Neural cell (in vitro differentiated cells): ENCODE results near the gene CNPPD1. TPM values are rescaled to one million over a fixed set of nuclear protein-coding genes. Genes with fewer than 3 reads are reported as not detected.

Experiments used
- H2AFZ ChIP-seq: fragments of 200-600, 300-800 bp; sonication (generic), shearing (Covaris generic); 2 replicates; pipeline ENCODE4 v1.6.0; 2014; ENCODE audit warnings: low read depth, mild to moderate bottlenecking, antibody characterized with exemption, low read length, moderate library complexity
- H3F3A ChIP-seq: fragments of 200-600 bp; shearing (Covaris generic); 2 replicates; pipeline ENCODE4 v1.6.1; 2016; ENCODE audit warnings: mild to moderate bottlenecking, moderate library complexity, mixed read lengths, antibody characterized with exemption, low read length; ENCODE audit not compliant: insufficient read depth, poor library complexity, severe bottlenecking
- H3K27ac ChIP-seq: fragments of 200-600, 300-800 bp; sonication (generic), shearing (Covaris generic); 2 replicates; pipeline ENCODE4 v1.5.1; 2014; ENCODE audit warnings: mild to moderate bottlenecking, low read length, moderate library complexity
- H3K27me3 ChIP-seq: fragments of 300-800, 200-600 bp; sonication (generic), shearing (Covaris generic); 2 replicates; pipeline ENCODE4 v1.6.0; 2014; ENCODE audit warnings: mild to moderate bottlenecking, low read depth, low read length, moderate library complexity; ENCODE audit not compliant: insufficient read depth
- H3K36me3 ChIP-seq: fragments of 300-800, 200-600 bp; sonication (generic), shearing (Covaris generic); 2 replicates; pipeline ENCODE4 v1.5.1; 2014; ENCODE audit warnings: mild to moderate bottlenecking, antibody characterized with exemption, low read length, moderate library complexity; ENCODE audit not compliant: insufficient read depth
- H3K4me2 ChIP-seq: fragments of 300-800, 200-600 bp; sonication (generic), shearing (Covaris generic); 2 replicates; pipeline ENCODE4 v1.6.0; 2014; ENCODE audit warnings: mild to moderate bottlenecking, low read length
- H3K4me3 ChIP-seq: fragments of 300-800, 200-600 bp; sonication (generic), shearing (Covaris generic); 2 replicates; pipeline ENCODE4 v1.5.1; 2014; ENCODE audit warnings: mild to moderate bottlenecking, low read length, moderate library complexity
- H3K79me2 ChIP-seq: fragments of 200-600 bp; shearing (Covaris generic); replicated peaks from 2 replicates; pipeline ENCODE4 v1.6.0; 2014; ENCODE audit warnings: mild to moderate bottlenecking, low read length, moderate library complexity; ENCODE audit not compliant: insufficient read depth
- H3K9ac ChIP-seq: fragments of 300-800, 200-600 bp; sonication (generic), shearing (Covaris generic); 2 replicates; pipeline ENCODE4 v1.6.1; 2016; ENCODE audit warnings: mild to moderate bottlenecking, low read length, mixed read lengths
- H3K9me2 ChIP-seq: fragments of 200-600 bp; shearing (Covaris generic); 2 replicates; pipeline ENCODE4 v1.6.1; 2016; ENCODE audit warnings: mild to moderate bottlenecking, low read length, mixed read lengths; ENCODE audit not compliant: insufficient read depth
- H3K9me3 ChIP-seq: fragments of 200-600, 300-800 bp; sonication (generic), shearing (Covaris generic); 2 replicates; pipeline ENCODE4 v1.6.1; 2016; ENCODE audit warnings: mild to moderate bottlenecking, mixed run types, low read length, moderate library complexity, mixed read lengths
- H4K20me1 ChIP-seq: fragments of 200-600 bp; shearing (Covaris generic); 2 replicates; pipeline ENCODE4 v1.6.1; 2016; ENCODE audit warnings: mild to moderate bottlenecking, mixed run types; ENCODE audit not compliant: insufficient read depth
- EP300 ChIP-seq: fragments of 450-650 bp; conservative IDR thresholded peaks from 2 replicates; pipeline ENCODE4 v1.6.1; 2014; ENCODE audit warnings: antibody characterized with exemption, mild to moderate bottlenecking, moderate library complexity; ENCODE audit not compliant: poor library complexity, severe bottlenecking
- EZH2 ChIP-seq: fragments of 200-600, 300-800 bp; shearing (Covaris generic), sonication (generic); IDR thresholded peaks from 2 replicates; pipeline ENCODE4 v1.6.1; 2014; ENCODE audit warnings: antibody characterized with exemption, low read length, borderline replicate concordance, mild to moderate bottlenecking; ENCODE audit not compliant: insufficient read depth, poor library complexity, severe bottlenecking
- MXI1 ChIP-seq: fragments of 450-650 bp; conservative IDR thresholded peaks from 2 replicates; pipeline ENCODE4 v1.6.1; 2014; ENCODE audit warnings: antibody characterized with exemption, mild to moderate bottlenecking; ENCODE audit not compliant: poor library complexity, severe bottlenecking
- POLR2AphosphoS5 ChIP-seq: IDR thresholded peaks from 2 replicates; pipeline ENCODE4 v1.6.1; 2012
- RAD21 ChIP-seq: fragments of 450-650 bp; conservative IDR thresholded peaks from 2 replicates; pipeline ENCODE4 v1.6.1; 2014; ENCODE audit warnings: antibody characterized with exemption, mild to moderate bottlenecking, moderate library complexity
- SMC3 ChIP-seq: fragments of 450-650 bp; conservative IDR thresholded peaks from 2 replicates; pipeline ENCODE4 v1.6.1; 2014; ENCODE audit warnings: antibody characterized with exemption, mild to moderate bottlenecking, moderate library complexity; ENCODE audit not compliant: poor library complexity
- TAF1 ChIP-seq: IDR thresholded peaks from 2 replicates; pipeline ENCODE4 v1.6.1; 2012; ENCODE audit warnings: low read depth
- polyA plus RNA-seq: library from polyadenylated mRNA; depleted of rRNA; stranded (reverse); fragments of >200 nt; gene quantifications from 2 replicates; pipeline ENCODE4 v1.2.3, GENCODE V29; 2014
- TF ChIP-seq, protein P1 (sequence below): IDR thresholded peaks from 2 replicates; pipeline ENCODE4 v1.6.1; 2012; ENCODE audit warnings: borderline replicate concordance
- TF ChIP-seq, protein P2 (sequence below): fragments of 450-650 bp; IDR thresholded peaks from 2 replicates; pipeline ENCODE4 v1.5.1; 2014; ENCODE audit warnings: antibody characterized with exemption, mild to moderate bottlenecking, moderate library complexity; ENCODE audit not compliant: poor library complexity, severe bottlenecking

Gene CNPPD1
- polyA plus RNA-seq, 1 donor from 2014 or later: 89.1 TPM

DNA sequence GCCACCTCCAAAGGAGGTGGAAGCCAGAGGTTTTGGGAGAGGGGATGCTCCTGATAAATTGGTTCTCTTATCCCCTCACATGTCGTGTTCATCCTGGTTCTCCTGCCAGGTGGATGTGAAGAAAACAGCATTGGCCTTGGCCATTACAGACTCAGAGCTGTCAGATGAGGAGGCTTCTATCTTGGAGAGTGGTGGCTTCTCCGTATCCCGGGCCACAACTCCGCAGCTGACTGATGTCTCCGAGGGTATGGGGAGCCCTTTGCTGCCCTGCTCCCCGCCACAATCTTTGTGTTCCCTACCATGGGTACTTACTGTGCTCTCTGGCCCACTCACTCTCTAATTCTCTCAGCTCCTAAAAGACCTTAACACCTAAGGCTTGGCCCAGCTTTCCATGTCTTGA is 4.8 kb upstream of the CNPPD1 start:
- H3K27me3 ChIP-seq: no peaks in the 10 kb centered on the region
- no peaks in the 10 kb centered on the region for H3K9me2 ChIP-seq
- H3K27ac ChIP-seq: no peak overlapping the region
- H3K9me3 ChIP-seq: no peaks in the 10 kb centered on the region
- no peak overlapping the region for H3K4me3 ChIP-seq
- peaks cover 6% of the 10 kb centered on the region for H3K36me3 ChIP-seq
- TF ChIP-seq EP300 (no peak), TAF1 (no peak), POLR2AphosphoS5 (no peak), RAD21 (no peak), EZH2 (no peak), SMC3 (no peak), MXI1 (no peak)
- TF ChIP-seq, protein P1, sequence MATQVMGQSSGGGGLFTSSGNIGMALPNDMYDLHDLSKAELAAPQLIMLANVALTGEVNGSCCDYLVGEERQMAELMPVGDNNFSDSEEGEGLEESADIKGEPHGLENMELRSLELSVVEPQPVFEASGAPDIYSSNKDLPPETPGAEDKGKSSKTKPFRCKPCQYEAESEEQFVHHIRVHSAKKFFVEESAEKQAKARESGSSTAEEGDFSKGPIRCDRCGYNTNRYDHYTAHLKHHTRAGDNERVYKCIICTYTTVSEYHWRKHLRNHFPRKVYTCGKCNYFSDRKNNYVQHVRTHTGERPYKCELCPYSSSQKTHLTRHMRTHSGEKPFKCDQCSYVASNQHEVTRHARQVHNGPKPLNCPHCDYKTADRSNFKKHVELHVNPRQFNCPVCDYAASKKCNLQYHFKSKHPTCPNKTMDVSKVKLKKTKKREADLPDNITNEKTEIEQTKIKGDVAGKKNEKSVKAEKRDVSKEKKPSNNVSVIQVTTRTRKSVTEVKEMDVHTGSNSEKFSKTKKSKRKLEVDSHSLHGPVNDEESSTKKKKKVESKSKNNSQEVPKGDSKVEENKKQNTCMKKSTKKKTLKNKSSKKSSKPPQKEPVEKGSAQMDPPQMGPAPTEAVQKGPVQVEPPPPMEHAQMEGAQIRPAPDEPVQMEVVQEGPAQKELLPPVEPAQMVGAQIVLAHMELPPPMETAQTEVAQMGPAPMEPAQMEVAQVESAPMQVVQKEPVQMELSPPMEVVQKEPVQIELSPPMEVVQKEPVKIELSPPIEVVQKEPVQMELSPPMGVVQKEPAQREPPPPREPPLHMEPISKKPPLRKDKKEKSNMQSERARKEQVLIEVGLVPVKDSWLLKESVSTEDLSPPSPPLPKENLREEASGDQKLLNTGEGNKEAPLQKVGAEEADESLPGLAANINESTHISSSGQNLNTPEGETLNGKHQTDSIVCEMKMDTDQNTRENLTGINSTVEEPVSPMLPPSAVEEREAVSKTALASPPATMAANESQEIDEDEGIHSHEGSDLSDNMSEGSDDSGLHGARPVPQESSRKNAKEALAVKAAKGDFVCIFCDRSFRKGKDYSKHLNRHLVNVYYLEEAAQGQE: no peak
- TF ChIP-seq, protein P2, sequence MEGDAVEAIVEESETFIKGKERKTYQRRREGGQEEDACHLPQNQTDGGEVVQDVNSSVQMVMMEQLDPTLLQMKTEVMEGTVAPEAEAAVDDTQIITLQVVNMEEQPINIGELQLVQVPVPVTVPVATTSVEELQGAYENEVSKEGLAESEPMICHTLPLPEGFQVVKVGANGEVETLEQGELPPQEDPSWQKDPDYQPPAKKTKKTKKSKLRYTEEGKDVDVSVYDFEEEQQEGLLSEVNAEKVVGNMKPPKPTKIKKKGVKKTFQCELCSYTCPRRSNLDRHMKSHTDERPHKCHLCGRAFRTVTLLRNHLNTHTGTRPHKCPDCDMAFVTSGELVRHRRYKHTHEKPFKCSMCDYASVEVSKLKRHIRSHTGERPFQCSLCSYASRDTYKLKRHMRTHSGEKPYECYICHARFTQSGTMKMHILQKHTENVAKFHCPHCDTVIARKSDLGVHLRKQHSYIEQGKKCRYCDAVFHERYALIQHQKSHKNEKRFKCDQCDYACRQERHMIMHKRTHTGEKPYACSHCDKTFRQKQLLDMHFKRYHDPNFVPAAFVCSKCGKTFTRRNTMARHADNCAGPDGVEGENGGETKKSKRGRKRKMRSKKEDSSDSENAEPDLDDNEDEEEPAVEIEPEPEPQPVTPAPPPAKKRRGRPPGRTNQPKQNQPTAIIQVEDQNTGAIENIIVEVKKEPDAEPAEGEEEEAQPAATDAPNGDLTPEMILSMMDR: no peak
- no peak overlapping the region for H2AFZ ChIP-seq
- no peak overlapping the region for H3K4me2 ChIP-seq
- peaks cover 14% of the 10 kb centered on the region for H3K79me2 ChIP-seq
- H3F3A ChIP-seq: peaks cover 3% of the 10 kb centered on the region
- no peak overlapping the region for H3K9ac ChIP-seq
- no peaks in the 10 kb centered on the region for H4K20me1 ChIP-seq

DNA sequence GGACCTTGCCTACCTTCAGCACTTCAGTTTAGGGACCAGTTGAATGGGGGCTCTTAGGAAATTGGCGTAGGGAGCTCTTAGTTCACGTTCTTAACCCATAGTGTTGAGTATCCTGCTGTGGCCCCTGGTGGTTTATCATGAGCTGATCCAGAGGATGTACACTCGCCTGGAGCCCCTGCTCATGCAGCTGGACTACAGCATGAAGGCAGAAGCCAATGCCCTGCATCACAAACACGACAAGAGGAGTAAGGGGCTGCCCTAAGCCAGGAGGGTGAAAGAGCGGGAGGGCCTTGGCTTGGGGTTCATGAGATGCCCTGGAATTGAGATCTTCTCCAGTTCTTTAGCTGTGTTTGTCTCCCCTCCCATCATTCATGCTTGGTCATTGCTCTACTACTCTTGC is 4.2 kb upstream of the CNPPD1 start:
- Histone ChIP-seq H2AFZ (no peak overlapping the region), H3K27me3 (no peaks in the 10 kb centered on the region), H3K79me2 (peaks cover 16% of the 10 kb centered on the region), H3K9me3 (no peaks in the 10 kb centered on the region), H3K36me3 (peaks cover 6% of the 10 kb centered on the region), H3K27ac (no peak overlapping the region), H3K4me2 (no peak overlapping the region), H3K4me3 (no peak overlapping the region), H3K9me2 (no peaks in the 10 kb centered on the region), H4K20me1 (no peaks in the 10 kb centered on the region), H3F3A (peaks cover 3% of the 10 kb centered on the region), H3K9ac (no peak overlapping the region)
- TF ChIP-seq RAD21: no peak
- no peak for TF ChIP-seq SMC3
- TF ChIP-seq, protein P2: no peak
- no peak for TF ChIP-seq EP300
- TF ChIP-seq MXI1: no peak
- TF ChIP-seq, protein P1: no peak
- TF ChIP-seq POLR2AphosphoS5: no peak
- TF ChIP-seq TAF1: no peak
- TF ChIP-seq EZH2: no peak
